PC-9 (cell line): ENCODE results near the gene THADA.

ENCODE experiments used
- EZH2 ChIP-seq: fragments of 200-600 bp; sonication (generic); IDR thresholded peaks from 2 replicates; pipeline ENCODE4 v1.8.0; 2017; ENCODE audit warnings: antibody characterized with exemption, low read depth
- TF ChIP-seq, protein P1 (sequence below): fragments of 200-600 bp; sonication (generic); conservative IDR thresholded peaks from 2 replicates; pipeline ENCODE4 v1.6.1; 2017; ENCODE audit warnings: mixed run types, antibody characterized with exemption, mild to moderate bottlenecking, moderate library complexity

- TF ChIP-seq, protein P1, sequence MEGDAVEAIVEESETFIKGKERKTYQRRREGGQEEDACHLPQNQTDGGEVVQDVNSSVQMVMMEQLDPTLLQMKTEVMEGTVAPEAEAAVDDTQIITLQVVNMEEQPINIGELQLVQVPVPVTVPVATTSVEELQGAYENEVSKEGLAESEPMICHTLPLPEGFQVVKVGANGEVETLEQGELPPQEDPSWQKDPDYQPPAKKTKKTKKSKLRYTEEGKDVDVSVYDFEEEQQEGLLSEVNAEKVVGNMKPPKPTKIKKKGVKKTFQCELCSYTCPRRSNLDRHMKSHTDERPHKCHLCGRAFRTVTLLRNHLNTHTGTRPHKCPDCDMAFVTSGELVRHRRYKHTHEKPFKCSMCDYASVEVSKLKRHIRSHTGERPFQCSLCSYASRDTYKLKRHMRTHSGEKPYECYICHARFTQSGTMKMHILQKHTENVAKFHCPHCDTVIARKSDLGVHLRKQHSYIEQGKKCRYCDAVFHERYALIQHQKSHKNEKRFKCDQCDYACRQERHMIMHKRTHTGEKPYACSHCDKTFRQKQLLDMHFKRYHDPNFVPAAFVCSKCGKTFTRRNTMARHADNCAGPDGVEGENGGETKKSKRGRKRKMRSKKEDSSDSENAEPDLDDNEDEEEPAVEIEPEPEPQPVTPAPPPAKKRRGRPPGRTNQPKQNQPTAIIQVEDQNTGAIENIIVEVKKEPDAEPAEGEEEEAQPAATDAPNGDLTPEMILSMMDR = no peak
- no peak for TF ChIP-seq EZH2
Observed at GRCh38 chr2:43222475-43223309, 373.1 kb downstream of the THADA start.
